HFF-Myc (cell line): ENCODE results near the gene TIMM10B.
"Not testable (repeated sequence)": the region's sequence is repeated elsewhere in the genome, so short reads cannot be mapped to it uniquely, and the experiment has no call there.

Source experiments
- DNase-seq: peaks from one replicate; pipeline ENCODE4 v3.0.0-alpha.2; 2011; ENCODE audit warnings: low read depth; ENCODE audit errors: extremely low read depth
- H3K4me3 ChIP-seq: replicated peaks from 2 replicates; pipeline ENCODE4 v1.5.1; 2011; ENCODE audit warnings: low read depth, mild to moderate bottlenecking, control low read depth, low read length
- TF ChIP-seq, protein P1 (sequence below): IDR thresholded peaks from 2 replicates; pipeline ENCODE4 v1.5.1; 2012; ENCODE audit warnings: mild to moderate bottlenecking, low read depth, low read length, control low read depth; ENCODE audit errors: missing control alignments

TIMM10B gene

GRCh38 chr11:6498544-6498943 lies 17.2 kb downstream of the TIMM10B start:
- DNase-seq: no peak
- no peak overlapping the region for H3K4me3 ChIP-seq
- TF ChIP-seq, protein P1, sequence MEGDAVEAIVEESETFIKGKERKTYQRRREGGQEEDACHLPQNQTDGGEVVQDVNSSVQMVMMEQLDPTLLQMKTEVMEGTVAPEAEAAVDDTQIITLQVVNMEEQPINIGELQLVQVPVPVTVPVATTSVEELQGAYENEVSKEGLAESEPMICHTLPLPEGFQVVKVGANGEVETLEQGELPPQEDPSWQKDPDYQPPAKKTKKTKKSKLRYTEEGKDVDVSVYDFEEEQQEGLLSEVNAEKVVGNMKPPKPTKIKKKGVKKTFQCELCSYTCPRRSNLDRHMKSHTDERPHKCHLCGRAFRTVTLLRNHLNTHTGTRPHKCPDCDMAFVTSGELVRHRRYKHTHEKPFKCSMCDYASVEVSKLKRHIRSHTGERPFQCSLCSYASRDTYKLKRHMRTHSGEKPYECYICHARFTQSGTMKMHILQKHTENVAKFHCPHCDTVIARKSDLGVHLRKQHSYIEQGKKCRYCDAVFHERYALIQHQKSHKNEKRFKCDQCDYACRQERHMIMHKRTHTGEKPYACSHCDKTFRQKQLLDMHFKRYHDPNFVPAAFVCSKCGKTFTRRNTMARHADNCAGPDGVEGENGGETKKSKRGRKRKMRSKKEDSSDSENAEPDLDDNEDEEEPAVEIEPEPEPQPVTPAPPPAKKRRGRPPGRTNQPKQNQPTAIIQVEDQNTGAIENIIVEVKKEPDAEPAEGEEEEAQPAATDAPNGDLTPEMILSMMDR: no peak

- DNase-seq: no peak
- no peak overlapping the region for H3K4me3 ChIP-seq
- TF ChIP-seq, protein P1: no peak
These were observed 21.1 kb downstream of the TIMM10B start for GRCh38 chr11:6502382-6502781.

GRCh38 chr11:6504166-6504565 lies 22.9 kb downstream of the TIMM10B start:
- TF ChIP-seq, protein P1: no peak
- no peak overlapping the region for H3K4me3 ChIP-seq
- DNase-seq: no peak

DNA sequence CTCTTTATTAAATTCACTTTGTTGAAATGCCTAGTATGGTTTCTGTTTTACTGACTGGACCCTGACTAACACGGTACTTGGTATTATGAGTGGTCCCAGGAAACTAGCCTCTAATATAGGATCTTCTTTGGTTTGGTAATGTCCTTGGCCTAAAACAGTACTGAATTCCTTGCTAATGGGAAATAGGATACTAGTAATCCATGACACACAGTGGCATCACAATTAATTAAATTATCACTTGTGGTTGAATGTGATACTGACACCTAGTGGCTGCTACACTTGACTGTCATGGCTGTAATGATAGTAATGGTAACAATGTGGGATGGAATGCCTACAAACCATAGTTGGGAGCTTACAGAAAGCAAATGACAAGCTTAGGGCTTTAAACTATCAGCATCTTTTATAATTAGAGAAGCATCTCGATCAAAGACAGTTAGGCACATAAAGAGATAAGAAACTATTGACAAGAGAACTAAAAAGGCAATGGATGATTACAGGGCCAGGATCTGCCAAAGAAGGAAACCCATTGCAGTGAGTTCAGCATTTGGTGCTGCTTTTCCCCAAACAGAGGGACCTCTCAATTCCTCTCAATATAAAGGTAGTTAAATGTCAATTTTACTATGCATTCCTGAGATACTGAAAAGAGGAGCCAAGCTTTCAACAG lies 24.4 kb downstream of the TIMM10B start:
- DNase-seq: peak; percentile 45
- TF ChIP-seq, protein P1: peak; percentile 59

DNA sequence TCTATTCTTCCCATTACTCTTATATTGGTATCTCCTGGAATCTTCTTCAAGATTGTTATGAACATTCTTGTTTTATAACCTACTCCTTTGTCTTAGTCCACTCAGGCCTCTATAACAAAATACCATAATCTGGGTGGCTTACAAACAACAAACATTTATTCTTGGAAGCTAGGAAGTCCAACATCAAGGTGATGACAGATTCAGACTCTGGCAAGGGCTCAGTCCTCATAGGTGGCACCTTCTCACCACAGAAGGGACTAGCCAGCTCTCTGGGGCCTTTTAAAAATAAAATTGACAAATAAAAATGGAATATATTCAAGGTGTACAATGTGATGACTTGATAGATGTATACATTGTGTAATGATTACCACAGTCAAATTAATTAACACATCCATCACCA lies 35.6 kb downstream of the TIMM10B start:
- DNase-seq: no peak
- TF ChIP-seq, protein P1: no peak
- H3K4me3 ChIP-seq: no peak overlapping the region

More for the DNA sequence above, 24.4 kb downstream of the TIMM10B start:
- H3K4me3 ChIP-seq: no peak overlapping the region

GRCh38 chr11:6520265-6520664 lies 39.0 kb downstream of the TIMM10B start:
- TF ChIP-seq, protein P1: no peak
- DNase-seq: no peak
- H3K4me3 ChIP-seq: no peak overlapping the region

DNA sequence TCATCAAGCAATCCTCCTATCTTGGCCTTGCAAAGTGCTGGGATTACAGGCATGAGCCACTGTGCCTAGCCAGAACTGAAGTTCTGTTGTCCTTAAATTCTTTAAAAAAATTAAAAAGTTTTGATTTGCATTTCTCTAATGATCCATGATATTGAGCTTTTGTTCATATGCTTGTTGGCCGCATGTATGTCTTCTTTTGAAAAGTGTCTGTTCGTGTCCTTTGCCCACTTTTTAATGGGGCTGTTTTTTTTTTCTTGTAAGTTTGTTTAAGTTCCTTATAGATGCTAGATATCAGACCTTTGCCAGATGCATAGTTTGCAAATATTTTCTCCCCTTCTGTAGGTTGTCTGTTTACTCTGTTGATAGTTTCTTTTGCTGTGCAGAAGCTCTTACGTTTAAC lies 40.6 kb downstream of the TIMM10B start:
- not testable (repeated sequence) for DNase-seq, H3K4me3 ChIP-seq
